22Rv1 (cell line): ENCODE data around the gene SMAD6.

Experiments
- CTCF ChIP-seq: fragments of 450-650 bp; IDR thresholded peaks from 2 replicates; pipeline ENCODE4 v1.5.1; 2017; ENCODE audit warnings: mild to moderate bottlenecking
- ZFX ChIP-seq: fragments of 450-650 bp; IDR thresholded peaks from 2 replicates; pipeline ENCODE4 v1.6.1; 2017; ENCODE audit warnings: antibody characterized with exemption, borderline replicate concordance

- no peak for TF ChIP-seq CTCF
- no peak for TF ChIP-seq ZFX
Measured at GRCh38 chr15:66763186-66764071, 61.4 kb downstream of the SMAD6 start.
